IPS-15b (cell line): ENCODE data around the gene RALY.

Experiments used
- H3K27me3 ChIP-seq: one replicate; pipeline ENCODE4 v1.6.1; 2013; ENCODE audit warnings: low read length; ENCODE audit not compliant: control insufficient read depth, insufficient read depth
- H3K36me3 ChIP-seq: one replicate; pipeline ENCODE4 v1.6.1; 2013; ENCODE audit warnings: low read length; ENCODE audit not compliant: control insufficient read depth, insufficient read depth
- H3K4me1 ChIP-seq: one replicate; pipeline ENCODE4 v1.6.1; 2013; ENCODE audit warnings: mild to moderate bottlenecking, low read length; ENCODE audit not compliant: control insufficient read depth, insufficient read depth
- H3K4me3 ChIP-seq: one replicate; pipeline ENCODE4 v1.5.1; 2013; ENCODE audit warnings: low read depth, low read length
- H3K9ac ChIP-seq: one replicate; pipeline ENCODE4 v1.6.1; 2013; ENCODE audit warnings: low read depth, mild to moderate bottlenecking, low read length
- H3K9me3 ChIP-seq: one replicate; pipeline ENCODE4 v1.6.1; 2013; ENCODE audit warnings: mild to moderate bottlenecking, low read length; ENCODE audit not compliant: control insufficient read depth, insufficient read depth

Gene RALY

GRCh38 chr20:34089655-34090345, 96.1 kb downstream of the RALY start:
- Histone ChIP-seq H3K4me1 (no peaks in the 10 kb centered on the region), H3K27me3 (no peaks in the 10 kb centered on the region), H3K9ac (no peak overlapping the region), H3K4me3 (no peak overlapping the region), H3K9me3 (no peaks in the 10 kb centered on the region), H3K36me3 (peaks cover 26% of the 10 kb centered on the region)

- no peaks in the 10 kb centered on the region for H3K4me1 ChIP-seq
- H3K4me3 ChIP-seq: no peak overlapping the region
- peaks cover 29% of the 10 kb centered on the region for H3K36me3 ChIP-seq
- no peaks in the 10 kb centered on the region for H3K27me3 ChIP-seq
- H3K9me3 ChIP-seq: no peaks in the 10 kb centered on the region
- H3K9ac ChIP-seq: no peak overlapping the region
These were observed 96.9 kb downstream of the RALY start for GRCh38 chr20:34090645-34091044.

- H3K36me3 ChIP-seq: peaks cover 40% of the 10 kb centered on the region
- H3K9me3 ChIP-seq: no peaks in the 10 kb centered on the region
- no peak overlapping the region for H3K9ac ChIP-seq
- no peaks in the 10 kb centered on the region for H3K27me3 ChIP-seq
- H3K4me3 ChIP-seq: no peak overlapping the region
- no peaks in the 10 kb centered on the region for H3K4me1 ChIP-seq
These were observed 98.0 kb downstream of the RALY start for GRCh38 chr20:34091637-34092200.

- H3K9me3 ChIP-seq: no peaks in the 10 kb centered on the region
- H3K9ac ChIP-seq: no peak overlapping the region
- no peaks in the 10 kb centered on the region for H3K4me1 ChIP-seq
- peaks cover 47% of the 10 kb centered on the region for H3K36me3 ChIP-seq
- H3K27me3 ChIP-seq: no peaks in the 10 kb centered on the region
- no peak overlapping the region for H3K4me3 ChIP-seq
These were observed 100.2 kb downstream of the RALY start for GRCh38 chr20:34093895-34094294.

- Histone ChIP-seq H3K4me1 (no peaks in the 10 kb centered on the region), H3K4me3 (no peak overlapping the region), H3K9ac (no peak overlapping the region), H3K27me3 (no peaks in the 10 kb centered on the region), H3K36me3 (peaks cover 52% of the 10 kb centered on the region), H3K9me3 (no peaks in the 10 kb centered on the region)
These were observed 102.1 kb downstream of the RALY start for GRCh38 chr20:34095825-34096224.

- H3K4me1 ChIP-seq: no peaks in the 10 kb centered on the region
- H3K27me3 ChIP-seq: no peaks in the 10 kb centered on the region
- no peak overlapping the region for H3K4me3 ChIP-seq
- no peak overlapping the region for H3K9ac ChIP-seq
- peaks cover 56% of the 10 kb centered on the region for H3K36me3 ChIP-seq
- no peaks in the 10 kb centered on the region for H3K9me3 ChIP-seq
These were observed 103.2 kb downstream of the RALY start for GRCh38 chr20:34096699-34097444.

GRCh38 chr20:34098570-34098969, 104.9 kb downstream of the RALY start:
- Histone ChIP-seq H3K4me1 (no peaks in the 10 kb centered on the region), H3K9ac (no peak overlapping the region), H3K36me3 (peaks cover 59% of the 10 kb centered on the region), H3K27me3 (no peaks in the 10 kb centered on the region), H3K4me3 (no peak overlapping the region), H3K9me3 (no peaks in the 10 kb centered on the region)

- Histone ChIP-seq H3K9ac (no peak overlapping the region), H3K9me3 (no peaks in the 10 kb centered on the region), H3K4me1 (no peaks in the 10 kb centered on the region), H3K4me3 (no peak overlapping the region), H3K36me3 (peaks cover 56% of the 10 kb centered on the region), H3K27me3 (no peaks in the 10 kb centered on the region)
These were observed 106.0 kb downstream of the RALY start for GRCh38 chr20:34099675-34100074.

GRCh38 chr20:34100576-34100975, 106.9 kb downstream of the RALY start:
- Histone ChIP-seq H3K9ac (no peak overlapping the region), H3K36me3 (peaks cover 57% of the 10 kb centered on the region), H3K4me1 (no peaks in the 10 kb centered on the region), H3K27me3 (no peaks in the 10 kb centered on the region), H3K9me3 (no peaks in the 10 kb centered on the region), H3K4me3 (no peak overlapping the region)

GRCh38 chr20:34102342-34102741, 108.6 kb downstream of the RALY start:
- H3K9ac ChIP-seq: no peak overlapping the region
- H3K4me3 ChIP-seq: no peak overlapping the region
- H3K27me3 ChIP-seq: no peaks in the 10 kb centered on the region
- H3K4me1 ChIP-seq: no peaks in the 10 kb centered on the region
- no peaks in the 10 kb centered on the region for H3K9me3 ChIP-seq
- peaks cover 40% of the 10 kb centered on the region for H3K36me3 ChIP-seq

- H3K9ac ChIP-seq: no peak overlapping the region
- H3K27me3 ChIP-seq: no peaks in the 10 kb centered on the region
- H3K36me3 ChIP-seq: peaks cover 29% of the 10 kb centered on the region
- no peaks in the 10 kb centered on the region for H3K9me3 ChIP-seq
- peaks cover 4% of the 10 kb centered on the region for H3K4me1 ChIP-seq
- no peak overlapping the region for H3K4me3 ChIP-seq
These were observed 110.3 kb downstream of the RALY start for GRCh38 chr20:34104059-34104458.
